ENCODE results near the gene USP13. TPM values are rescaled to one million over a fixed set of nuclear protein-coding genes. Genes with fewer than 3 reads are reported as not detected.

Gene USP13
- total and polyA plus RNA-seq, 2 donors (not counting 1 experiment from before 2014, with no cell fraction given), result 1.9 to 13.2 TPM

DNA sequence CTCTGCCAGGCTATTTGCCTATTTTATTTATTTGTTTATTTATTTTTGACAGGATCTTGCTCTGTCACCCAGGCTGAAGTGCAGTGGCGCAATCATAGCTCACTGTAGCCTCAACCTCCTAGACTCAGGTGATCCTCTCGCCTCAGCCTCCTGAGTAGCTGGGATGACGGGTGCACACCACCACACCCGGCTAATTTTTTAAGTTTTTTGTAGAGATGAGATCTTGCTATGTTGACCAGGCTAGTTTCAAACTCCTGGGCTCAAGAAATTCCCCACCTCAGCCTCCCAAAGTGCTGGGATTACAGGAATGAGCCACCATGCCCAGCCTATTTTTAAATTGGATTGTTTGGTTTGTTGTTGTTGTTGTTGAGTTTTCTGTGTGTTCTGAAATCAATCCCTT lies 42.8 kb upstream of the USP13 start:
- Mint-ChIP-seq H3K27me3 (no peaks in the 10 kb centered on the region), H3K9me3 (ENCODE audit: insufficient read depth) (no peaks in the 10 kb centered on the region), H3K4me3 (no peak overlapping the region), H3K27ac (no peak overlapping the region), H3K4me1 (peaks cover 43% of the 10 kb centered on the region)
- H3K27ac ChIP-seq (ENCODE audit: low read length in 2 of 2), result no peak overlapping the region
- H3K9ac ChIP-seq (ENCODE audit: low read length), result no peak overlapping the region
- TF ChIP-seq, protein P1, sequence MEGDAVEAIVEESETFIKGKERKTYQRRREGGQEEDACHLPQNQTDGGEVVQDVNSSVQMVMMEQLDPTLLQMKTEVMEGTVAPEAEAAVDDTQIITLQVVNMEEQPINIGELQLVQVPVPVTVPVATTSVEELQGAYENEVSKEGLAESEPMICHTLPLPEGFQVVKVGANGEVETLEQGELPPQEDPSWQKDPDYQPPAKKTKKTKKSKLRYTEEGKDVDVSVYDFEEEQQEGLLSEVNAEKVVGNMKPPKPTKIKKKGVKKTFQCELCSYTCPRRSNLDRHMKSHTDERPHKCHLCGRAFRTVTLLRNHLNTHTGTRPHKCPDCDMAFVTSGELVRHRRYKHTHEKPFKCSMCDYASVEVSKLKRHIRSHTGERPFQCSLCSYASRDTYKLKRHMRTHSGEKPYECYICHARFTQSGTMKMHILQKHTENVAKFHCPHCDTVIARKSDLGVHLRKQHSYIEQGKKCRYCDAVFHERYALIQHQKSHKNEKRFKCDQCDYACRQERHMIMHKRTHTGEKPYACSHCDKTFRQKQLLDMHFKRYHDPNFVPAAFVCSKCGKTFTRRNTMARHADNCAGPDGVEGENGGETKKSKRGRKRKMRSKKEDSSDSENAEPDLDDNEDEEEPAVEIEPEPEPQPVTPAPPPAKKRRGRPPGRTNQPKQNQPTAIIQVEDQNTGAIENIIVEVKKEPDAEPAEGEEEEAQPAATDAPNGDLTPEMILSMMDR (IDR thresholded peaks at IDR 0.05), result no peak
- TF ChIP-seq EZH2 (IDR thresholded peaks at IDR 0.05; ENCODE audit: borderline replicate concordance, insufficient read depth, low read depth, low read length, poor library complexity, severe bottlenecking), result no peak
- H3K4me2 ChIP-seq (replicated peaks; ENCODE audit: low read depth, low read length, poor library complexity, severe bottlenecking), result no peak overlapping the region
- no CpG with 5 or more reads among the region's 4 CpGs for WGBS (ENCODE audit: insufficient coverage)
- H3K9me3 ChIP-seq (ENCODE audit: control extremely low read depth in 1 of 3, control insufficient read depth in 2 of 3, insufficient read depth in 1 of 3, low read length in 2 of 3), result no peaks in the 10 kb centered on the region
- no peak for DNase-seq
- H3K27me3 ChIP-seq (replicated peaks in 1 of 4; ENCODE audit: control extremely low read depth in 1 of 4, control insufficient read depth in 3 of 4, insufficient read depth in 4 of 4, low read length in 3 of 4), result no peaks in the 10 kb centered on the region
- ATAC-seq (ENCODE audit: low read depth), result no peak
- peaks cover 34% of the 10 kb centered on the region in 2 donors for H3K4me1 ChIP-seq (ENCODE audit: control insufficient read depth in 2 of 2, insufficient read depth in 2 of 2, low read length in 2 of 2)
- no peak overlapping the region for H2AFZ ChIP-seq (ENCODE audit: insufficient read depth, low read depth, low read length, poor library complexity, severe bottlenecking)
- intact Hi-C loops (cut with micrococcal nuclease), result no loop called here
- peaks cover 69% of the 10 kb centered on the region for H3K79me2 ChIP-seq (ENCODE audit: control insufficient read depth, insufficient read depth, low read length)
- H4K20me1 ChIP-seq (ENCODE audit: control insufficient read depth, insufficient read depth, low read length, poor library complexity, severe bottlenecking), result no peaks in the 10 kb centered on the region
- no peaks in the 10 kb centered on the region for H3K36me3 ChIP-seq (replicated peaks in 1 of 2; ENCODE audit: control extremely low read depth in 1 of 2, control insufficient read depth in 1 of 2, extremely low read depth in 1 of 2, insufficient read depth in 2 of 2, low read length in 1 of 2)
- POLR2A ChIA-PET, result no interaction called here
- CTCF ChIA-PET, result interaction anchor here (1.7 kb wide), 1 partner anchor 40 kb away, joined by 6 read pairs; no protein-coding TSS in a partner anchor
- no peak overlapping the region for H3K4me3 ChIP-seq (ENCODE audit: control extremely low read depth in 1 of 5, extremely low read depth in 1 of 5, insufficient read depth in 1 of 5, low read depth in 2 of 5, low read length in 4 of 5)

DNA sequence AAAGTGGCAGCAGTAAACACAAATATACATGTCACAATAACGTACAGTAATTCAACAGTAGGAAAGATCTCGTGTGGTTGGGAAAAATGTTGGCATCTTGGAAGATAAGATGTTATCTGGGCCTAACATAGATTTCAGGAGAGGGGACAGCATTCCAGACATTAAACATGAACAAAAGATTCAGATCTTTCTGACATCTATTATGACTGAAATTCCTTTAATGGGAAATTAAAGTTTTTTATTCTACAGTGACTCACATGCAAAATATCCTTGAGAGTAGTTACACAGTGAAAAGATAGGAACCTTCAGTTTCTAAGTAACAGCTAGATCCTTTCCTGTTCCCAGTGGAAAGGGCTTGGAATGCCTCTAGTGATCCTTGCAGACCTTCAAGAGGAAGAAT lies 39.0 kb upstream of the USP13 start:
- no peaks in the 10 kb centered on the region for H3K9me3 ChIP-seq (ENCODE audit: control extremely low read depth in 1 of 3, control insufficient read depth in 2 of 3, insufficient read depth in 1 of 3, low read length in 2 of 3)
- intact Hi-C loops (cut with micrococcal nuclease), result no loop called here
- no peaks in the 10 kb centered on the region for H4K20me1 ChIP-seq (ENCODE audit: control insufficient read depth, insufficient read depth, low read length, poor library complexity, severe bottlenecking)
- no peak overlapping the region for H2AFZ ChIP-seq (ENCODE audit: insufficient read depth, low read depth, low read length, poor library complexity, severe bottlenecking)
- no peaks in the 10 kb centered on the region for H3K27me3 Mint-ChIP-seq
- H3K79me2 ChIP-seq (ENCODE audit: control insufficient read depth, insufficient read depth, low read length), result peaks cover 49% of the 10 kb centered on the region
- no peak overlapping the region for H3K9ac ChIP-seq (ENCODE audit: low read length)
- H3K4me3 ChIP-seq (ENCODE audit: control extremely low read depth in 1 of 5, extremely low read depth in 1 of 5, insufficient read depth in 1 of 5, low read depth in 2 of 5, low read length in 4 of 5), result no peak overlapping the region
- H3K4me1 Mint-ChIP-seq, result peaks cover 17% of the 10 kb centered on the region
- peaks cover 7 to 8% of the 10 kb centered on the region in 2 donors for H3K4me1 ChIP-seq (ENCODE audit: control insufficient read depth in 2 of 2, insufficient read depth in 2 of 2, low read length in 2 of 2)
- no peak overlapping the region for H3K4me3 Mint-ChIP-seq
- H3K4me2 ChIP-seq (replicated peaks; ENCODE audit: low read depth, low read length, poor library complexity, severe bottlenecking), result no peak overlapping the region
- H3K9me3 Mint-ChIP-seq (ENCODE audit: insufficient read depth), result no peaks in the 10 kb centered on the region
- H3K27ac Mint-ChIP-seq, result no peak overlapping the region
- WGBS (ENCODE audit: insufficient coverage), result no CpG with 5 or more reads among the region's 2 CpGs
- TF ChIP-seq, protein P1 (IDR thresholded peaks at IDR 0.05), result no peak
- TF ChIP-seq EZH2 (IDR thresholded peaks at IDR 0.05; ENCODE audit: borderline replicate concordance, insufficient read depth, low read depth, low read length, poor library complexity, severe bottlenecking), result no peak
- no peak overlapping the region for H3K27ac ChIP-seq (ENCODE audit: low read length in 2 of 2)
- DNase-seq (no peak), ATAC-seq (ENCODE audit: low read depth) (no peak)
- no peaks in the 10 kb centered on the region for H3K27me3 ChIP-seq (replicated peaks in 1 of 4; ENCODE audit: control extremely low read depth in 1 of 4, control insufficient read depth in 3 of 4, insufficient read depth in 4 of 4, low read length in 3 of 4)
- ChIA-PET POLR2A (no interaction called here), CTCF (no interaction called here)
- H3K36me3 ChIP-seq (replicated peaks in 1 of 2; ENCODE audit: control extremely low read depth in 1 of 2, control insufficient read depth in 1 of 2, extremely low read depth in 1 of 2, insufficient read depth in 2 of 2, low read length in 1 of 2), result peaks cover 3 to 10% of the 10 kb centered on the region in 2 experiments
